ENCODE results near the gene FAM234B. TPM values are rescaled to one million over a fixed set of nuclear protein-coding genes. Genes with fewer than 3 reads are reported as not detected.

Gene FAM234B
- total RNA-seq, 4 donors from 2014 or later, result 4.7 to 6.5 (median 5.5) TPM

DNA sequence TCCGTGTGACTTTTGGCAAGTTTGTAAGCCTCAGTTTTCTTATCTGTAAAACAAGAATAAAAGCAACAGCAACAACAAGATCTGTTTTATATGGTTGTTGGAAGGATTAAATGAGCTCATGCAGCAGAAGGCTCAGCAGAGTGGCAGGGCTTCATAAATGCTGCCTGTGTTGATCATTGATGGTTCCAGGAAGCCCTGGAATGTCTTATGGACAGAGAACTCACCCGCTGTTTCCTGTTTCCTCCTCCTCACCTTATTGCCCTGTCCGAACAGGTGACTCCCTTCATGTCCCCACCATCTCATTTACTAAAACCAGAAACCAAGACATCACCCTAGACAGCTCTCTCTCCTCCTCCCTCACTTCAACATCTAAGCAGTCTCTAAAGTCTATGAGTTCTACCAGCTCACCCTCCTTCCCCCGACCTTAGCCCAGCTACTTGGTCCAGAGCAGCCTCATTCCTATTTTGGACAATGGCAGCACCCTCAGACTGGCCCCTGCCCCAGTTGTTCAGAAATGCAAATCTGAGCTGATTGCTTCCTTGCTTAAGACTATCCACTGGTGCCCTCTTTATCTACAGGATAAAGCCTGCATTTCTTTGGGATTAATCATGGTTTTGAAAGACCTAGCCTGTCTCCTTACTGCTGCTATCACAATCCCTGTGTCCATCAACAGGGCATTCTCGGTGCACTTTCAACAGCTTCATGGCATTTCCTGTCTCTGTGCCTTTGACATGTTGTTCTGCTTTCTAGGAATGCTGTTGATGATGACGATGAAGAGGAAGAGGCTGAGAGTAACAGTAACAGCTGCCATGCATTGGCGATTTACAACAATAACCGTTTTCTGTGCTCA is 80.7 kb downstream of the FAM234B start:
- ATAC-seq, result no peak
- H3K27ac ChIP-seq, result no peak overlapping the region
- H3K27me3 ChIP-seq, result no peaks in the 10 kb centered on the region
- WGBS, 2 donors (ENCODE audit: low coverage in 1 of 2), result 82 to 88% methylated on average over 3 to 7 of the region's 8 CpGs
- no peaks in the 10 kb centered on the region for H3K9me3 ChIP-seq
- no peaks in the 10 kb centered on the region for H3K36me3 ChIP-seq
- no peak overlapping the region for H3K4me3 ChIP-seq
- H3K4me1 ChIP-seq, result no peaks in the 10 kb centered on the region
- no peak for TF ChIP-seq EP300 (IDR thresholded peaks at IDR 0.05)
- TF ChIP-seq, protein P1, sequence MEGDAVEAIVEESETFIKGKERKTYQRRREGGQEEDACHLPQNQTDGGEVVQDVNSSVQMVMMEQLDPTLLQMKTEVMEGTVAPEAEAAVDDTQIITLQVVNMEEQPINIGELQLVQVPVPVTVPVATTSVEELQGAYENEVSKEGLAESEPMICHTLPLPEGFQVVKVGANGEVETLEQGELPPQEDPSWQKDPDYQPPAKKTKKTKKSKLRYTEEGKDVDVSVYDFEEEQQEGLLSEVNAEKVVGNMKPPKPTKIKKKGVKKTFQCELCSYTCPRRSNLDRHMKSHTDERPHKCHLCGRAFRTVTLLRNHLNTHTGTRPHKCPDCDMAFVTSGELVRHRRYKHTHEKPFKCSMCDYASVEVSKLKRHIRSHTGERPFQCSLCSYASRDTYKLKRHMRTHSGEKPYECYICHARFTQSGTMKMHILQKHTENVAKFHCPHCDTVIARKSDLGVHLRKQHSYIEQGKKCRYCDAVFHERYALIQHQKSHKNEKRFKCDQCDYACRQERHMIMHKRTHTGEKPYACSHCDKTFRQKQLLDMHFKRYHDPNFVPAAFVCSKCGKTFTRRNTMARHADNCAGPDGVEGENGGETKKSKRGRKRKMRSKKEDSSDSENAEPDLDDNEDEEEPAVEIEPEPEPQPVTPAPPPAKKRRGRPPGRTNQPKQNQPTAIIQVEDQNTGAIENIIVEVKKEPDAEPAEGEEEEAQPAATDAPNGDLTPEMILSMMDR (IDR thresholded peaks at IDR 0.05), result no peak
- no peak for TF ChIP-seq POLR2AphosphoS5 (IDR thresholded peaks at IDR 0.05)
- no peak for TF ChIP-seq POLR2A (IDR thresholded peaks at IDR 0.05)

DNA sequence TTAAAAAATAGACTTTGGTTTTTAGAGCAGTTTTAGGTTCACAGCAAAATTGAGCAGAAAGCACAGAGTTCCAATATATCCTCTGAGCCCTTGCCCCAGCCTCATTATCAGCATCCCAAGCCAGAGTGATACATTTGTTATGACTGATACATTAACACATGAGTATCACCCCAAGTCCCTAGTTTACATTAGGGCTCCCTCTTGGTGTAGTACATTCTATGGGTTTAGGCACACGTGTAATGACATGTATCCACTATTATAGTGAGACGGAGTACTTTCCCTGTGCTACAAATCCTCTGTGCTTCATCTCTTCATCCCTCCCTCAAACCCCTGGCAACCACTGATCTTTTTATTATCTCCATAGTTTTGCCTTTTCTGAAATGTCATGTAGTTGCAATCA is 81.8 kb downstream of the FAM234B start:
- Histone ChIP-seq H3K27ac (no peak overlapping the region), H3K4me1 (no peaks in the 10 kb centered on the region), H3K27me3 (no peaks in the 10 kb centered on the region), H3K4me3 (no peak overlapping the region), H3K9me3 (no peaks in the 10 kb centered on the region), H3K36me3 (no peaks in the 10 kb centered on the region)
- no peak for ATAC-seq
- TF ChIP-seq EP300 (IDR thresholded peaks at IDR 0.05) (no peak), POLR2A (IDR thresholded peaks at IDR 0.05) (no peak), POLR2AphosphoS5 (IDR thresholded peaks at IDR 0.05) (no peak)
- TF ChIP-seq, protein P1 (IDR thresholded peaks at IDR 0.05), result no peak
- WGBS, 2 donors (ENCODE audit: low coverage in 1 of 2), result 75 to 88% methylated on average over 1 to 2 of the region's 2 CpGs

DNA sequence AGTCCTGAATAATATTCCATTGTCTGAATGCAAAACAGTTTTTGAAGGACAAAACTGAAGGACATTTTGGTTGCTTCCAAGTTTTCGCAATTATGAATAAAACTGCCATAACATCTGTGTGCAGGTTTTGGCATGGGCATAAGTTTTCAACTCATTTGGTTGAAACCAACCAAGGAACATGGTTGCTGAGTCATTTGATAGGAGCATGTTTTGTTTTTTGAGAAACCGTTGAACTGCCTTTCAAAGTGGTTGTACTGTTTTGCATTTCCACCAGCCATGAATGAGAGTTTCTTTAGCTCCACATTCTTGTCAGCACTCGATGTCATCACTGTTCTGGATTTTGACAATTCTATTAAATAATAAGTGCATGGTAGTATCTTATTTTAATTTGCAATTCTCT is 82.3 kb downstream of the FAM234B start:
- WGBS, 2 donors (ENCODE audit: low coverage in 1 of 2), result 82 to 95% methylated on average over 3 of the region's 3 CpGs
- H3K4me3 ChIP-seq, result no peak overlapping the region
- no peak for ATAC-seq

DNA sequence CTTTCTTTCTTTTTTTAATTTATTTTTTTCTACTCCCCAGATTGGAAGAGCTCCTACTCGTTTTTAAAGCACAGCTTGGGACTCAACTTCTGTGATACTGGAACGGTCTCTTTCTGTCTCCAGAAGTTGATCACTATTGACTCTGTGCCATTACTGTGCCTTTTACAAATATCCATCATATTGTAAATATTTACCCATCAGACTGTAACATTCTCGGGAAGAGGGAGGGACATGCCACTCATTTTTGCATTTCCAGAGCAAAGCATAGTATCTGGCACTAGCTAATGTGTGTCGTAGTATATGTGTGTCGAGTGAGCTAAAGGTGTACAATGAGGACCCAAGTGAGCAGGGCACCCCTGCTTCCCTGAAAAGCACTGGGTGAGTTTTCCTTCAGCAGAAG is 83.3 kb downstream of the FAM234B start:
- no peaks in the 10 kb centered on the region for H3K4me1 ChIP-seq
- H3K36me3 ChIP-seq, result no peaks in the 10 kb centered on the region
- no peak for ATAC-seq
- TF ChIP-seq POLR2AphosphoS5 (IDR thresholded peaks at IDR 0.05) (no peak), POLR2A (IDR thresholded peaks at IDR 0.05) (no peak), EP300 (IDR thresholded peaks at IDR 0.05) (no peak)
- TF ChIP-seq, protein P1 (IDR thresholded peaks at IDR 0.05), result no peak
- no peak overlapping the region for H3K27ac ChIP-seq
- 61 to 78% methylated on average over 3 to 4 of the region's 5 CpGs for WGBS, 2 donors (ENCODE audit: low coverage in 1 of 2)
- no peak overlapping the region for H3K4me3 ChIP-seq
- no peaks in the 10 kb centered on the region for H3K9me3 ChIP-seq
- no peaks in the 10 kb centered on the region for H3K27me3 ChIP-seq

More for the DNA sequence above, 82.3 kb downstream of the FAM234B start:
- Histone ChIP-seq H3K36me3 (no peaks in the 10 kb centered on the region), H3K27me3 (no peaks in the 10 kb centered on the region), H3K27ac (no peak overlapping the region), H3K4me1 (no peaks in the 10 kb centered on the region), H3K9me3 (no peaks in the 10 kb centered on the region)
- TF ChIP-seq POLR2AphosphoS5 (IDR thresholded peaks at IDR 0.05) (no peak), POLR2A (IDR thresholded peaks at IDR 0.05) (no peak), EP300 (IDR thresholded peaks at IDR 0.05) (no peak)
- TF ChIP-seq, protein P1 (IDR thresholded peaks at IDR 0.05), result no peak

All from gastroesophageal sphincter (tissue), 4 donors.